Ureter (tissue), 1 donor: ENCODE data around the gene NRN1L. TPM values are rescaled to one million over a fixed set of nuclear protein-coding genes. Genes with fewer than 3 reads are reported as not detected.
"Not testable (repeated sequence)": the region's sequence is repeated elsewhere in the genome, so short reads cannot be mapped to it uniquely, and the experiment has no call there.

Experiments
- DNase-seq: peaks from one replicate; pipeline ENCODE4 v3.0.0-alpha.2; 2020; ENCODE audit warnings: low spot score
- total RNA-seq: library from RNA; stranded (reverse); gene quantifications from one replicate; pipeline ENCODE4 v1.2.4, GENCODE V29; 2023
- donor health status: DM: yes; HTN: yes; CAD: no.

NRN1L gene
- total RNA-seq, 1 donor from 2014 or later, result not detected

DNA sequence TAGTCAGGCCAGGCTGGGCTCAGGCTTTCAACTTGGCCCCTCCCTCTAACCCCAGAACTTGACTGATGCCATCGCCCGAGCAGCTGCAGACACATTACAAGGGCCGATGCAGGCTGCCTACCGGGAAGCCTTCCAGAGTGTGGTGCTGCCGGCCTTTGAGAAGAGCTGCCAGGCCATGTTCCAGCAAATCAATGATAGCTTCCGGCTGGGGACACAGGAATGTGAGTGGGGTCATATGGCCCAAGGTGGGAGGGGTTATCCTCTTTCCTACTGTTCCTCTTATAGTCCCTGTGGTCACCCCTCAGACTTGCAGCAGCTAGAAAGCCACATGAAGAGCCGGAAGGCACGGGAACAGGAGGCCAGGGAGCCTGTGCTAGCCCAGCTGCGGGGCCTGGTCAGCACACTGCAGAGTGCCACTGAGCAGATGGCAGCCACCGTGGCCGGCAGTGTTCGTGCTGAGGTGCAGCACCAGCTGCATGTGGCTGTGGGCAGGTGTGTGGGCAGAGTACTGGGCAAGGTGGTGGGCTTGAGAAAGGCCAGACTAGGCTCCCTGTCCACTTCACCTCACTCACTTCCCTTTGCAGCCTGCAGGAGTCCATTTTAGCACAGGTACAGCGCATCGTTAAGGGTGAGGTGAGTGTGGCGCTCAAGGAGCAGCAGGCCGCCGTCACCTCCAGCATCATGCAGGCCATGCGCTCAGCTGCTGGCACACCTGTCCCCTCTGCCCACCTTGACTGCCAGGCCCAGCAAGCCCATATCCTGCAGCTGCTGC is 2.1 kb upstream of the NRN1L start:
- no peak for DNase-seq

DNA sequence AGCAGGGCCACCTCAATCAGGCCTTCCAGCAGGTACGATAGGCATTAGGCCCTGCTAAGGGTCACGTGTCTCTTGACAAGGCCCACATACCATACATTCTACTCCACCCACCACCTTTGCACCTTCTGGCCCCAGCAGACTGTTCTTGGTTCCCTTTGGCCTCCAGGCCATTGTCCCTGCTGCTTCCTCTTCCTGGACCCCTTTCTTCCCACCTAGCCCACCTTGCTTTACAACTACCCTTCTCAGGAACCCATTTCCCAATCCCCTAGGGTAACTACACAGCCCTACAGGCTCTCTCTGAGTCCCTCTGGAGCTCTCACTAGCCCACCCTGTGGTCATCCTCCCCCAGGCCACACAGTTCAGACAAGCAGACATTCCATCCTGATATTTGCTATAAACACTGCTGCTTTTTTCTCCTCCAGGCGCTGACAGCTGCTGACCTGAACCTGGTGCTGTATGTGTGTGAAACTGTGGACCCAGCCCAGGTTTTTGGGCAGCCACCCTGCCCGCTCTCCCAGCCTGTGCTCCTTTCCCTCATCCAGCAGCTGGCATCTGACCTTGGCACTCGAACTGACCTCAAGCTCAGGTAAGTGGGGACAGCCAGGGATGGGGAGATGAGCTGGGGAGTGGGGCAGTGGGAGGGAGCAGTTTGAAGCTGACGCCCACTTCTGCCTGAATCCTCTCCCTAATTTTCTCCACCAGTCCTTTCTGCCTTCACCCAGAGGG is 1.4 kb upstream of the NRN1L start:
- peak; percentile 51 for DNase-seq

DNA sequence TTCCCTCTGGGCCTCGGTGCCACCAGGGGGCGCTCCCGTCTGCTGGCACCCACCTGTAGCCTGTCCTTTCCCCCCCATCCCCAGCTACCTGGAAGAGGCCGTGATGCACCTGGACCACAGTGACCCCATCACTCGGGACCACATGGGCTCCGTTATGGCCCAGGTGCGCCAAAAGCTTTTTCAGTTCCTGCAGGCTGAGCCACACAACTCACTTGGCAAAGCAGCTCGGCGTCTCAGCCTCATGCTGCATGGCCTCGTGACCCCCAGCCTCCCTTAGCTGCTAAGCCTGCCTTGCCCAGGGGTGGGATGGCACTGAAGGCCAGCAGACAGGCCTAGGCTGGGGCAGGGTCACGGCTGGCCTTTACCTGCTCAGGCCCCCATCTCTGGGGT is 818 bp upstream of the NRN1L start:
- DNase-seq, result no peak

DNA sequence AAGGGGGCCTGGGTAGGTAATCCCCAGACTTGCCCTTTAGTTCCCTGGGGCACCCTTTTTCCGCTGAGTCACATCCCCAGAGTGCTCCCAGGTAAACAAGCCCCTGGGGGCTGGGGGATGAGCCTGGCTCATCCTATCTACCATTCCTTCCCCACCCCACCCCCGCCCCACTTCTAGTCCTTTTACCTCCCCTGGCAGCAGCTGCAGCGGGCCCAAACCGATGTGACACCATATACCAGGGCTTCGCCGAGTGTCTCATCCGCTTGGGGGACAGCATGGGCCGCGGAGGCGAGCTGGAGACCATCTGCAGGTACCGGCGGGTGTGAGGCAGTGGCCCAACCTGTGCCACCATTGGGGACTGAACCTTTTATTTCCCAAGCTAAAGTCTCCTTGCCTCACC is 860 bp downstream of the NRN1L start:
- no peak for DNase-seq

DNA sequence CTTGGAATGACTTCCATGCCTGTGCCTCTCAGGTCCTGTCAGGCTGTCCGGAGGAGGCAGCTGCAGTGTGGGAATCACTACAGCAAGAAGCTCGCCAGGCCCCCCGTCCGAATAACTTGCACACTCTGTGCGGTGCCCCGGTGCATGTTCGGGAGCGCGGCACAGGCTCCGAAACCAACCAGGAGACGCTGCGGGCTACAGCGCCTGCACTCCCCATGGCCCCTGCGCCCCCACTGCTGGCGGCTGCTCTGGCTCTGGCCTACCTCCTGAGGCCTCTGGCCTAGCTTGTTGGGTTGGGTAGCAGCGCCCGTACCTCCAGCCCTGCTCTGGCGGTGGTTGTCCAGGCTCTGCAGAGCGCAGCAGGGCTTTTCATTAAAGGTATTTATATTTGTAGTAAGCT is 1.3 kb downstream of the NRN1L start:
- DNase-seq, result no peak

DNA sequence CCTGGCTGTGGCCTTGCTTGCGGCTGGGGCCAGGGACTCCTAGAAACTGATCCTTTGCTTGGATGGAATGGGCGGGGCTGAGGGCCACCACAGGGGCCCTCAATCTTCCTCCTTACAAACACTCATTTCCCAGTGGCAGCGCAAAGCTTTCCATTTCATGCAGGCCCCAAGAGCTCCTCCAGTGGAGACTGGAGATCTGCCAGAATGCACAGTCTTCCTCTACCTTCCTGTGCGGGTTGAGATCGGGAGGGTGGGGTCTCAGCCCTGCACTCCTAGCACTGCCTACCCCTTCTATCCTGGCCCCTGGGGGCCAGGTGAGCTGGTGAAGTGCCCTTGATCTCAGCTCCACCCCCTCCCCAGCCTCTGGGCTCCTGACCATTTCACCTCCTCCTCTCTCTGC is 1.7 kb downstream of the NRN1L start:
- DNase-seq, result no peak

DNA sequence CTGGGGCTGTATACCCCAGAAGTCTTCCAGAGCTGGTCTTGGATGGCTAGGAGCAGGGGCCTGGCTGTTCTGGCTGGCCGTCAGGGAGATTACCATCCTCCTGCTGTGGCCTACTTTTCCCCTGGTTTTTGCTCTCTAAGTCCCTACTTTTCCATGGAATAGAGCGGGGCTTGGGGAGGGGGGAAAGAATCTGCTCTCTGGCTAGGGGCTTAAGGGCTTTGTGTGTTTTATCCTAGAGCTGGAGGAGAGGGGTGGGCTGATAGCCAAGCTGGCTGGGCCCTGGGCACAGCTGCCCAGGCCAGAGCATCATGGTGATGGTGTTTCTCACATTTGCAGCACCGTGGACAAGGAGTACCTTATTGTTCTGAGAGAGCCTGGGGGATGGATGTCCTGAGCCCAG is 3.6 kb downstream of the NRN1L start:
- DNase-seq, result no peak

DNA sequence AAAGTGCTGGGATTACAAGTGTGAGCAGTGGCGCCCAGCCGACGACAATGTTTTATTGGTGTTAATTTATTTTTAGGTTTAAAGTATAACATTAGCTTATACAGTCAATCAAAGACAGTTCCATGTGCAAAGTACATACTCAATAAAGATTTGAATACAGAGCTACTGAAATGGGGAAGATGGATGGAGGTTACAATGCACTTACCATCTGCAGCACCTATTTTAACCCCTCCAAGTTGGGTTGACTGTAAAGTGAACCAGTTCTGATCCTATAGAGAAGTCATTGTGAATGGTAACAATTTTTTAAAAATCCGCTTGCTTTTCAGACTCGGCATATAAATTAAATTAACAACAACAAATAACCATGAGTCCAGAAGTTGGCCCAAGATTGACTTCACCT is 7.7 kb downstream of the NRN1L start:
- DNase-seq, result no peak

DNA sequence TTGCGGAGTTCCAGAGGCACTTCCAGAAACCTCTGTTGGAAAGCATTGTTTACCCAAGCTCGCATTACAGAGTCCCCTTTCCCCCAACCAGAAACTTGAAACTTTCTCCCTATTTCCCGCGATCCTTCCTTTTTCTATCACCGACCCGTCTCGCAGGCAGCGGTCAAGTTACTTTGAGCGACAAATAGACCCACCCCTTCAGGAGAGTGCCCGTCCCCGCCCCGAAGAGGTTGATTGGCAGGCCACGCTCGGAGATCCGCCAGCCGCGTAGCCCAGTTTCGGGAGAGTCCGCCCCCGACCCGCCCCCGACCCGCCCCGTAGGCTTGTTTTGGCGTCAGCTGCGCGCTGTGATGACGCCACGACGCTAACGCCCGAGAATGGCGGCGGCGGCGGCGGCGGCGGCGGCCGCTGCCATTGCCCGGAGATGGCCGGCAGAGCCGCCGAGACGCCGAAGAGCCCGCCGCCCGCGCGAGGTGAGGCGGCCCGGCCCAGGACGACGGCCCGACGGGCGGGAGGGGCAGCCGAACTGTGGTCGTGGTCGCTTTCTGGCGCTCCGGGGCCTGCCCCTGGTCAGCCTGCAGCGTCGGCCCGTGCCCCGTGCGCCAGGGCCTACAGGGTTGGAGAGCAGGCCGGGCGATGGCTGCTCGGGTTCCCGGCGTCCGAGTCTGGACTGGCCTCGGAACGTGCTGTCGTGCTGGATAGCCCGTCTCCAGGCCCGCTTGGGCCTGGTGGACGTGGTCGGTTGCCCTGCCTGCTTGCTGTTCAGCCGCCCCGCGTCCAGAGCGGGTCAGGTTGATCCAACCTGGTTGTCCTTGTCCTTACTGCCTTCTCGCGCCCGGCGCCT is 8.4 kb downstream of the NRN1L start, which contains the start of gene PSKH1:
Gene PSKH1, plus strand, starts transcription at position 356 of the 844 bp plus-strand sequence. CDS start 15,496 bp downstream, outside the sequence.
- peak; percentile 97 for DNase-seq

DNA sequence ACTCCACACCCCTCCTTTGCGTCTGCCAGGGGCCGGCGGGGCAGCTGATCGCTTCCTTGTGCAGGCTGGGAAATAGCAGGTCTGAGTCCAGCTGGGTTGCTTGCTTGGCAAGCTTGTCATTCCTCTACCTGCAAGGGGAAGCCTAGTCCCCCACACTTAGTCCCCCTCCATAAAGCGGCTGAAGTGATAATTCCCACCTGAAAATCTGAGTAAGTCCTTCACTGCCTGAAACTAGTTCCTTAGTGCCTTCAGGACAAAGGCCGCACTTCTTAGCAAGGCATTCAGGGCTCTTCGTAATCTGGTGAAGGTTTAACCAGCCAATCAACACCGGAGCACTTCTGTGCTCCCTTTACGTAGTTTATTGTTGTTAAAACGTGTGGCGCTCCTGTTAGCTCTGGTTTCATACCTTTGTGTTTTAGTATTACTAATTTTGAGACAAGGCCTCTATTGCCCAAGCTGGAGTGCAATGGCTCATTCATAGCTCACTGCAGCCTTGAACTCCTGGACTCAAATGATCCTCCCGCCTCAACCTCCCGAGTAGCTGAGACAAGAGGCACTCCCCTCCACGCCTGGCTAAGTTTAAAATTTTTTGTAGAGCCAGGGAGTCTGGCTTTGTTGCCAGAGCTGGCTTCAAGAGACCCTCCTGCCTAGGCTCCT is 9.2 kb downstream of the NRN1L start:
- no peak for DNase-seq

DNA sequence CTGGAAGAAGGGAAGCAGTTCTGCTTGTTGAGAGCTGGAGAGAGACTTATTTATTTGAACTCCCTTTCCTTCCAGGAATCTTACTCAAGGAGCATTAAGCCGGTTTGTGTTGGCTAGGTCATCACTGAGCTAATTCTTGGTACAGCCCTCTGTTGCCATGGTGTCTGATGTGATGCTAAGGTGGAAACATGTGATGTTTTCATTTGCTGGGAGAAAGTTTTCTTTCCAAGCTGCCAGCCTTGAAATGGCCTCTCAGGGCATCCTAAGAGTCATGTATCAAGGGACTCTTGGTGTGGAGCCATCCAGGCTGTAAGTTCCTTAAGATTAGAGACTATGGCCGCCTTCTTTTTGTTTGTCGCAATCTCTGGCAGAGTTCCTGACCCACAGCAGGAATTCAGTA is 12.5 kb downstream of the NRN1L start:
- DNase-seq, result no peak

DNA sequence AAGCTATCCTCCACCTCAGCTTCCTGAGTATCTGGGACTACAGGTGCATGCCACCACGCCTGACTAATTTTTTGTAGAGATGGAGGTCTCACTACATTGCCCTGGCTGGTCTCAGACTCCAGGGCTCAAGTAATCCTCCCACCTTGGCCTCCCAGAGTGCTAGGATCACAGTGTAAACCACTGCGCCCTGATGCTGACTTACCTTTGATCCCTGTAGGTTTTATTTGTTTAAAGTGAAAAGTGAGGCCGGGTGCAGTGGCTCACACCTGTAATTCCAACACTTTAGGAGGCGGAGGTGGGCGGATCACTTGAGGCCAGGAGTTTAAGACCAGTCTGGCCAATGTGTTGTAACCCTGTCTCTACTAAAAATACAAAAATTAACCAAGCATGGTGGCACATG is 17.0 kb downstream of the NRN1L start:
- DNase-seq, result no peak

DNA sequence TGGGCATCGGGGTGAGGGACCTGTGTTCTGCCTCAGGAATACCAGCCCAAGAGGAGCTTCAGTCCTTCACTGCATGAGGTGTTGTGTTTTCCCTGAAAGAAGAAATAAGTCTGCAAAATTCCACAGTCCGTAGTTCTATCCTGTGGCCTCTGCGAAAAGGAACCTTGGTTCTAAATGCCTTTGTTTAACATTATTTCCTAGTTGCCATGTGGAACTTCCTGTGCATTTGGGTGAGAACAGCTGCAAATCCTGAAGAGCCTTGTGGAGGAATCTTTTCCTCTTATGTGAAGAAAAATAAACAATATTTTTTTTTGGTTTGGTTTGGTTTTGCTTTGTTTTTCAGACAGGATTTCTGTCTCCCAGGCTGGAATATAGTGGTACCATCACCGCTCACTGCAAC is 18.1 kb downstream of the NRN1L start:
- no peak for DNase-seq

DNA sequence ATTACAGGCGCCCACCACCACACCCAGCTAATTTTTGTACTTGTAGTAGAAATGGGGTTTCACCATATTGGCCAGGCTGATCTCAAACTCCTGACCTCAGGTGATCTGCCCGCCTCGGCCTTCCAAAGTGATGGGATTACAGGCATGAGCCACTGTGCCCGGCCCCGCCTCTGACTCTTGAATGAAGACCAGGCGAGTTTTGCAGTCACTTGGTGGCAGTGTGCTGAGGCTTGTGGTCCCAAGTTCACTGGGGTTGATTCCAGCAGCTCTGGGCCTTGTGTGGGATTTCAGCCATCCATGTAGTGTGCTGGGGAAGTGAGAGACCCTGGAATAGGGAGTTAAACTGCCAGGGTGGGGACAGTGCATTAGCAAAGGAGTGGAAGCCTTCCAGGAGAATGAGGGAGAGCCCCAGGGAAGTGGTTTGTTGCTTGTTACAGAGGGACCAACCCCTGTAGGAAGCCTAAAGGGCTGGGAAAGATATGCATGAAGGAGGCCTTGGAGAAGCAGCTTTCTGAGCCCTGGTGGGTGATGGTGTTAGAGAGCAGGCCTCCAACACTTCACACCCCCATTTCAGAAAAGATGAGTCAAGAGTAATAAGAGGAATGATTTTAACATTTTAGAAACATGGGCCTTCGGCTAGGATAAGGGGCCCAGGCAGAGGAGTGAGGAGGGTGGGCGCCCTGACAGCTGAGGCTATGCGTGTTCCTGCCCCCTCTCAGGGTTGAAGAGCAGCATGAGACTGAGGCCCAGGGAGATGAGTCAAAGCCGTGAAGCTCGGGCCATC is 22.9 kb downstream of the NRN1L start:
- DNase-seq, result no peak

DNA sequence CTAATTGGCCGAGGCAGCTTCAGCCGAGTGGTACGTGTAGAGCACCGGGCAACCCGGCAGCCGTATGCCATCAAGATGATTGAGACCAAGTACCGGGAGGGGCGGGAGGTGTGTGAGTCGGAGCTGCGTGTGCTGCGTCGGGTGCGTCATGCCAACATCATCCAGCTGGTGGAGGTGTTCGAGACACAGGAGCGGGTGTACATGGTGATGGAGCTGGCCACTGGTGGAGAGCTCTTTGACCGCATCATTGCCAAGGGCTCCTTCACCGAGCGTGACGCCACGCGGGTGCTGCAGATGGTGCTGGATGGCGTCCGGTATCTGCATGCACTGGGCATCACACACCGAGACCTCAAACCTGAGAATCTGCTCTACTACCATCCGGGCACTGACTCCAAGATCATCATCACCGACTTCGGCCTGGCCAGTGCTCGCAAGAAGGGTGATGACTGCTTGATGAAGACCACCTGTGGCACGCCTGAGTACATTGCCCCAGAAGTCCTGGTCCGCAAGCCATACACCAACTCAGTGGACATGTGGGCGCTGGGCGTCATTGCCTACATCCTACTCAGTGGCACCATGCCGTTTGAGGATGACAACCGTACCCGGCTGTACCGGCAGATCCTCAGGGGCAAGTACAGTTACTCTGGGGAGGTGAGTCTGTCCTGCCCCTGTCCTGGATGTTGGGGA is 24.5 kb downstream of the NRN1L start:
- DNase-seq, result no peak

DNA sequence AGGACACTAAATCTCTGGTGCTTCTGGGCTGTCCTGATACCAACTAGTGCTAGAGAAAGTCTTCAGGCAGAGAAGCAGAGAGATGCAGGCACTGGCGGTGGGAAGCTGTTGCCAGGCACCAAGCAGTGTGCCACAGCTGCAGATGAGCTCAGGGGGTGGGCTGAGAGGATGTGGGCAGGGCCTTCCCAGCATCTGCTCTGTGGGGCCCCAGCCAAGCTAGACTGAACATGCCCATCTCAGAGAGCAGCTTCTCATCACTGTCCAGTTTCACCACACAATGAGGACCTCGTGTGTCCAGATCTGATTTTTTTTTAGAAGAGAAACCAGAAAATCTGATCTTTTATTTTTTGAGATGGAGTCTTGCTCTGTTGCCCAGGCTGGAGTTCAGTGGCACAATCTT is 25.5 kb downstream of the NRN1L start:
- DNase-seq, result no peak

DNA sequence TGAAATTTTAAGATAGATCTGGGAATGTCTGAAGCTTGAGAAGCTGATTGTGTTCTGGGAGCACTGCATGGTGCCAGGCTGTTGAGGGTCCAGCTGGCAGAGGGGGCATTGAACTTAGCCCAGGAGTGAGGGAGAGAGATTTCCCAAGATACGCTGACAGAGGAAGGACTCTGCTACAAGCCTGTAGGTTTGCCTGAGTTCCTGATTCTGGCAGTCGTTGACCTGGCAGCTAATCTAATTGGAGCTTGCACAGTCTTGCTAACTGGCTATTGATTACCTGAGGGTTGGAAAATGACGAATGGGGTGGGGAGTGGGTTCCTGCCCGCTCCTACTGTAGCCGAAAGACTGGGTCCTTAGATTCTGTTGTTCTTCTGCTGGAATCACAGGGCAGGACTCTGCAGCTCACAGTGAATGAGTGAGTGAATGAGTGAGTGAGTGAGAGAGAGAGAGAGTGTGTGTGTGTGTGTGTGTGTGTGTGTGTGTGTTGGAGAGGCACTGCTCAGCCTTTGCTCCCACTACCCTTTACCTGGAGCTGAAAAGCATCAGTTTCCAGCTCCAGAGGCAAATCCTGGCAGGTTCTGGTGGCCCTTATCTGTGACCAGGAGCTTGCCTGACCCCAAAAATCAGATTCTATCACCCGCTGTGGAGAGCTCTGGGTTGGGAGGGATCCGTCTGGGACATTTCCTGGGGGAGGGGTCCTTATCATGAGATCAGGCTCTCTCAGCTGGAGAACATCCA is 30.2 kb downstream of the NRN1L start:
- no peak for DNase-seq

DNA sequence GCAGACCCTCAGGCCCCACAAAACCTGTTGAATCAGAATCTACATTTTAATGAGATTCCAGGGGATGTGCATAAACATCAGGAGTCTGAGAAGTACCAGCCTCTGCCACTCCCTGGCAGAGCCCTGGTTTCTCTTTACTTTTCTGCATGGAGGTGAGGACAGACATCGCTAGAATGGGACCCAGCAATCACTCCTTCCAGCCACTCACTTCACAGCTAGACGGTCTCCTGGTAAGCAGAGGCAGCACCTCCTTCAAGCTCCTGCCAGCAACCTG is 30.7 kb downstream of the NRN1L start:
- DNase-seq, result not testable (repeated sequence)

DNA sequence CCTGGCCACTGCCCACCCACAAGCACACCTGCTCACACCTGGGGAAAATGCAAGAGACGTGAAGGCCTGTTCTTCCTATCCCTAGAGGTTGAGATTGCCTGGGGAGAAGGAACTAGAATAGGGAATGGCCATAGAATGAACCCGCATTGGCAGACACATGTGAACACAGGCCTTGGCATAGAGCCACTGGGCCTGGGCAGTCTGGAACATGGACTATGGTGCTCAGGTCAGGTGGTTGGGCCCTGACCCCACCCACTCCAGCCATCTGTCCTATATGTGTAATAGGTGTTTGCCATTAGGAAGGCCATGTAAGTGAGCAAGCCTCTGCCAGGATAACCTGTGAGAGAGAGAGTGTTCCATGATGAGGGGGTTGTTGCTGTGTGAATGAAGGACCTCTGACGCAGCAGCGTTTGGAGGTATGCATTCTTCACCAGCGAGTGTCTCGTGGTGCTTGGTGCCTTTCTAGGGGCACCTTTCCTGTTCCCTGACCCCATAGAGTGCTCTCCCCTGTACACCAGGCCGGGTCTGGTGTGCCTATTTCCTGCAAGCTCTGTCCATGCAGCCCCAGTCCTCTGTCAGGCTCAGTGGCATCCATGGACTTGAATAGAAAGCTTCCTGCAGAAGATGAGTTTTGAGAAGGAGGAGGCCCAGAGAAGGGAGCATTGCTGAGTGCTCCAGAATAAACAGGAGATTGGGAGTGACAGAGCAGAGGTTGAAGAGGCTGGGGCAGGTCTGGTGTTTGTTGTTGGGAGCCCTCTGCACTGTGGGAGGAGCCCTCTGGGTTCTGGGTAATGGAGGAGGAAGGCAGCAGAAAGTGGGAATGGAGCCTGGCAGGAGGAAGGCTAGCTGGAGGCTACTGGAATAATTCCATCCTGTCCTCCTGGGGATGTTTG is 31.4 kb downstream of the NRN1L start:
- DNase-seq, result no peak
